Spleen (tissue), 7 donors: ENCODE data around the gene KCNK17.

Experiments
- POLR2A ChIP-seq, 3 donors: fragments of 450-650 bp; IDR thresholded peaks; one replicate each; pipeline ENCODE4 v1.5.1; 2017; ENCODE audit warnings: antibody characterized with exemption in 3 of 3, mild to moderate bottlenecking in 1 of 3
- TF ChIP-seq, protein P1 (sequence below), 11 experiments: fragments of 200-600 bp in 7 of 11; fragments of 450-650 bp in 4 of 11; sonication (generic) in 4 of 11; IDR thresholded peaks in 8 of 11; conservative IDR thresholded peaks in 3 of 11; 1 replicate in 7 of 11; 2 replicates in 4 of 11; pipeline versions ENCODE4 v1.4.0 to v1.8.0; 2016 to 2021; ENCODE audit warnings: antibody characterized with exemption in 11 of 11, inconsistent platforms in 4 of 11, mild to moderate bottlenecking in 1 of 11
- donor health status: DM: no; HTN: no; CAD: no; lungs with moderate emphysema.
- donor health status: DM: no; HTN: no; CAD: no.
- donor health status: DM: no; HTN: no; CAD: no.

GRCh38 chr6:39362487-39362865 is 48.3 kb upstream of the KCNK17 start:
- no peak for TF ChIP-seq POLR2A (IDR thresholded peaks at IDR 0.05)
- TF ChIP-seq, protein P1, sequence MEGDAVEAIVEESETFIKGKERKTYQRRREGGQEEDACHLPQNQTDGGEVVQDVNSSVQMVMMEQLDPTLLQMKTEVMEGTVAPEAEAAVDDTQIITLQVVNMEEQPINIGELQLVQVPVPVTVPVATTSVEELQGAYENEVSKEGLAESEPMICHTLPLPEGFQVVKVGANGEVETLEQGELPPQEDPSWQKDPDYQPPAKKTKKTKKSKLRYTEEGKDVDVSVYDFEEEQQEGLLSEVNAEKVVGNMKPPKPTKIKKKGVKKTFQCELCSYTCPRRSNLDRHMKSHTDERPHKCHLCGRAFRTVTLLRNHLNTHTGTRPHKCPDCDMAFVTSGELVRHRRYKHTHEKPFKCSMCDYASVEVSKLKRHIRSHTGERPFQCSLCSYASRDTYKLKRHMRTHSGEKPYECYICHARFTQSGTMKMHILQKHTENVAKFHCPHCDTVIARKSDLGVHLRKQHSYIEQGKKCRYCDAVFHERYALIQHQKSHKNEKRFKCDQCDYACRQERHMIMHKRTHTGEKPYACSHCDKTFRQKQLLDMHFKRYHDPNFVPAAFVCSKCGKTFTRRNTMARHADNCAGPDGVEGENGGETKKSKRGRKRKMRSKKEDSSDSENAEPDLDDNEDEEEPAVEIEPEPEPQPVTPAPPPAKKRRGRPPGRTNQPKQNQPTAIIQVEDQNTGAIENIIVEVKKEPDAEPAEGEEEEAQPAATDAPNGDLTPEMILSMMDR (IDR thresholded peaks at IDR 0.05 in 8 of 11, conservative IDR thresholded peaks at IDR 0.05 in 3 of 11), result no peak
